NCI-H187 (cell line): ENCODE data around the gene KLRC2.
A peak's percentile ranks its signal among the peaks of the same experiment; 100 is the strongest.
"Not testable (repeated sequence)": the region's sequence is repeated elsewhere in the genome, so short reads cannot be mapped to it uniquely, and the experiment has no call there.

Experiments used
- DNase-seq, 2 experiments: peaks; one replicate each; lab custom pipeline; 2025; lab: John Stamatoyannopoulos, UW

KLRC2 gene

DNA sequence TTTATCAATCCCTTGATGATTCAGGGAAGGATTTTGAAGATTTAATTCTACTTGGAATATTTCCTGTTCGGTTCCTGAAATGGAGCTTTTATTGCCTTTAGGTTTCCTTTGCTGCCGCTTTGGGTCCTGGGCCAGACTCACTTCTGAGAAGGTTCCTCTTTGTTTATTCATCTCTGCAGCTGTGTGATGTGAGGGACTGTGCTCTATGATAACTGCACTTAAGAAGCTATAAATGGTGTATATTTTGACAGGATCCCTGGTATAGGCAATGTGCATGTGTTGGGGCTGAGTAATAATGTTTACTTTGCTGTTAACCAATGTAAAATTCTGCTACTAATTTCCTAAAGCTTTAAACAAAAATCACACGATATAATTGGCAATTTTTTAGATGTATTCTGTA, at the start of gene KLRC2:
KLRC2 (minus strand) TSS at position 195 of the 400 bp plus-strand sequence; CDS start at position 171, 24 bp downstream.
- DNase-seq, result not testable (repeated sequence)

DNA sequence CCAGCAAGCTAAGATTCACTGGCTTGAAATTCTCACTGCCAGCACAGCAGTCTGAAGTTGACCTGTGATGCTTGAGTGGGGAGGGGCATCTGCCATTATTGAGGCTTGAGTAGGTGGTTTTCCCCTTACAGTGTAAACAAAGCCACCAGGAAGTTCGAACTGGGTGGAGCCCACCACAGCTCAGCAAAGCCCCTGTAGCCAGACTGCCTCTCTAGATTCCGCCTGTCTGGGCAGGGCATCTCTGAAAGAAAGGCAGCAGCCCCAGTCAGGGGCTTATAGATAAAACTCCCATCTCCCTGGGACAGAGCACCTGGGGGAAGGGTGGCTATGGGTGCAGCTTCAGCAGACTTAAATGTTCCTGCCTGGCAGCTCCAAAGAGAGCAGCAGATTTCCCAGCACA, 46.1 kb upstream of the KLRC2 start:
- not testable (repeated sequence) for DNase-seq

DNA sequence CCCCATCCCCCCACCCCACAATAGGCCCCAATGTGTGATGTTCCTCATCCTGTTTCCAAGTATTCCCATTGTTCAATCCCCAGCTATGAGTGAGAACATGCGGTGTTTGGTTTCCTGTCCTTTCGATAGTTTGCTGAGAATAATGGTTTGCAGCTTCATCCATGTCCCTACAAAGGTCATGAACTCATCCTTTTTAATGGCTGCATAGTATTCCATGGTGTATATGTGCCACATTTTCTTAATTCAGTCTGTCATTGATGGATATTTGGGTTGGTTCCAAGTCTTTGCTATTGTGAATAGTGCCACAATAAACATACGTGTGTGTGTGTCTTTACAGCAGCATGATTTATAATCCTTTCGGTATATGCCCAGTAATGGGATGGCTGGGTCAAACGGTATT, 37.0 kb upstream of the KLRC2 start:
- DNase-seq, result not testable (repeated sequence)

DNA sequence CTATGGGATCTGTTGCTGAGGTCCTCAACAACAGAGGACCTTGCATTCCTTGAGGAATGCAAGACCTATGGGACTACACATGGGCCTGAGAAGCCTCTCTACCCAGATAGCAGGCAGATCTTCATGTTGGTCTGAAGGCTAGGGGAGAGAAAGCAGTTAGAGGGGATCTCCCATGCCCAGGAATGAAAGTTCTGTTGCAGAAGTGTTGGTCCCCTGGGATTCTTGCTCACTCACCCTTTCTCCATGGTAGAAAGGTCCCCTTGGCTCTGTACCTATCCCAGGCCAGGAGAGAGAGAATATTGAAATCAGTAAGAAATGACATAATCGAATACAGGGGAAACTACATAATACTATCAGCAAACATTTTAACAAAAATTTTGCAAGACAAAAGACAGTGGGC, 33.9 kb upstream of the KLRC2 start:
- no peak for DNase-seq

DNA sequence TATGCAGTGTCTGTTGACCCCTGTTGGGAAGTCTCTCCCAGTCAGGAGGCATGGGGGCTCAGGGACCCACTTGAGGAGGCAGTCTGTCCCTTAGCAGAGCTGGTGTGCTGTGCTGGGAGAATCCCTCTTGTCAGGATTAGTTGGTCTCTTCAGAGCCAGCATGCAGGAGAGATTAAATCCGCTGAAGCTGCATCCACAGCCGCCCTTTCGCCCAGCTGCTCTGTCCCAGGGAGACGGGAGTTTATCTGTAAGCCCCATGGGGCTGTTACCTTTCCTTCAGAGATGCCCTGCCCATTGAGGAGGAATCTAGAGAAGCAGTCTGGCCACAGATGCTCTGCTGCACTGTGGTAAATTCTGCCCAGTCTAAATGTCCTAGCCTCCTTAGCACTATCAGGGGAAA, 30.5 kb upstream of the KLRC2 start:
- no peak for DNase-seq

DNA sequence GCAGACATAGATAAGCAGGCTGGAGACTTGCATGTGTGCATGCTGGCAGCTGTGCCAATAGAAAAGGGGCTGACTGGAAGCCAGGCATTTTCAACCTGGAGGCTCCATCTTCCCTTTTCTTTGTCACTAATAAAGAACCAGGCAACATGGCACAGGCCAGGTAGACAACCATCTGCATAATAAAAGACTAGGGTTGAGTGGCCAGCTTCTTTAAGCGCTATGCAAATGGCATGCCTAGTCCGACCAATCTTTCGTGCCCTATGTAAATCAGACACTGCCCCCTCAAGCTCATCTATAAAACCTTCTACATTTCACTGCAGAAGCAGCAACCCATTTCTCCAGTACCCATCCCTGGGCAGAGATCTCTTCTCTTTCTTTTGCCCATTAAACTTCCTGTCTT, 21.9 kb upstream of the KLRC2 start:
- DNase-seq, result no peak

DNA sequence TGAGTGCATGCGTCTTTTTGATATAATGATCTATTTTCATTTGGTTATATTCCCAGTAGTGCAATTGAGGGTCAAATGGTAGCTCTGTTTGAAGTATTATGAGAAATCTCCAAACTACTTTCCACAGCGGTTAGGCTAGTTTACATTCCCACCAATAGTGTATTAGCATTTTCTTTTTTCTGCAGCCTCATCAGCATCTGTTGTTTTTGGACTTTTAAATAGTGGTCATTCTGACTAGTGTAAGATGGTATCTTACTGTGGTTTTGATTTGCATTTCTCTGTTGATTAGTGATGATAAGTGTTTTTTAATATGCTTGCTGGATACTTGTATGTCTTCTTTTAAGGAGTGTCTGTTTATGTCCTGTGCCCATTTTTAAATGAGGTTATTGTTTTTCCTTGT, 21.0 kb upstream of the KLRC2 start:
- no peak for DNase-seq

DNA sequence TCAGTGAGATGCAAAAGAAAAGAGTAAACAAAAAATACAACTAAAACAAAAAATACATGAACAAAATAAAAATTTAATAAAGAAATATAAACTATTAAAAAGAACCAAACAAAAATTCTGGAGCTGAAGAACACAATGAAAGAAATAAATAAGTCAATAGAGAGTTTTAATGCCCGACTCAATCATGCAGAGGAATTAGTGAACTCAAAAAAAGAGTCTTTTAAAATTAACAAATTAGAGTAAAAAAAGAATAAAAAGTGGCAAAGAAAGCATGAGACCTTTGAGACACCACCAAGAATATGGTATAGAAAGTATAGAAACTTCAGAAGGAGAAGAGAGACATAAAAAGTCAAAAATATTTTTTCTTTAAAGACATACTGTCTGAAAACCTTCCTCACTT, 20.0 kb upstream of the KLRC2 start:
- no peak for DNase-seq

DNA sequence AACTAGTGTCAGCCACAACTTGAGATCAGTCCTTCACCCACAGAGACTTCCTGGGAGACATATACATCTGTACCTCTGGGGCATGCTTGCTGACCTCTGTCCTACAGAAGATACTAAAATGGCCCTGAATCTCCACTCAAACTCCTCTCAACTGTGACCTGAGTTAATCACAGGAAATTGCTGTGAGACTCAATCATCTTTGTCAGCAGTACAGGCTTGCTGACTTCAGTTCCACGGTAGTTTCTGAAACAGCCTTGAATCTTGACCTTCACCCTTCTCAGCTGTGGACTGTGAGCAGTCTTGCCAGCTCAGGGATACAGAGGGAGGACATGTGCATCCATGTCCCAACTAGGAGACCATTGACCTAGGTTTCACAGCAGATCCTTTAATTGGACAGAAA, 18.7 kb upstream of the KLRC2 start:
- DNase-seq, result no peak

DNA sequence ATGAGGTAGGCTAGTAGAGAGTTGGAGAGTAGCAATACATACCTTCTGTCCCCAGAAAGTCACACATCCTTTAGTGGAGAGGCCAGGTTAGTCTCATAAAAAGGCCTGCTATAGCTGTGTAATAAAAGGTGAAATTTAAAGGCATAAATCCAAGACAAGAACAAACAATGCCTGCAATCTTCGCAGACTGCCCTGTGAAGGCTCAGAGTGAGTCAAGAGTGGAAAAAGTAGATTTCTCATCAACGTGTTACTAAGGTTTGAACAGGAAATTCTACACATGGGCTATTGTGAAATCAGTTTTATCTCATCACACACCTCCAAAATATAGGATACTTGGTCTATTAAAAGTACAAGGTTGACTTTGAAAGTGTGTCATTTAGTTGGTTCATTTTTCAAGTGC, 17.3 kb upstream of the KLRC2 start, which contains the start of gene KLRC1:
KLRC1 (minus strand) TSS at position 222 of the 400 bp plus-strand sequence. CDS start 2,221 bp downstream, outside the sequence.
- DNase-seq, result no peak

DNA sequence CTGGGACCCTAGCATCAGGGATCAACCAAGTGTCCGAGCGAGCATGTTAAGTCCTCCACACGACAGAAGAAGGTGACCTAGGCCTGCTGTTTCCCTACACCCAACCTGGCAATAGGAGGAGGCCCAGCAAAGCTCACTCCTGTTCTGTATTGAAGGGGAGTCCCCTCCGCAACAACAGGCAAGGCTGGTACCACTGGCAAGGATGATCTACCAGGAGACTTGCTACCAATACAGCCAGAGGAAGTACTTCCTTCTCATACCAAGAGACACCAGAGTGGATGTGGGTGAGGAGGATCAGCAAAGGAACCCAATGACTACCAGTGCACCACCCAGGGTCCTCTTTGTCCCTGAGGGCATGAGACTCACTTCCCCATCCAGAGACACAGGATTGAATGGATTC, 12.4 kb upstream of the KLRC2 start:
- DNase-seq, result no peak

DNA sequence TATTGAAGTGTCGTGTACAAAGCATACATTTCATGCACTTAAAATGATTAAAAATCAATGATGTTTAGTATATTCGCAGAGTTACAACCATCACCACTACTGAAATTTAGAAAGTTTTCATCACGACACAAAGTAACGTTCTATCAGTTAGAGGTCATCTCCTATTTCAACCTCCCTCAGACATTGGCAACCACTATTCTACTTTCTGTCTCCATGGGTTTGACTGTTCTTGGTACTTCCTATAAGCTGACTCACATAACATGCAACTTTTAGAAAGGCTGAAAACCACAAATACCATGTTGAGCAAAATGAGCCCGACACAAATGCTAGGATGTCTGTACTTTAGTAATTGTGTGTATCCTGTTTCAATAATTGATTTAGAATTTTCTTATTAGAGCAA, 10.2 kb upstream of the KLRC2 start:
- DNase-seq, result not testable (repeated sequence)

DNA sequence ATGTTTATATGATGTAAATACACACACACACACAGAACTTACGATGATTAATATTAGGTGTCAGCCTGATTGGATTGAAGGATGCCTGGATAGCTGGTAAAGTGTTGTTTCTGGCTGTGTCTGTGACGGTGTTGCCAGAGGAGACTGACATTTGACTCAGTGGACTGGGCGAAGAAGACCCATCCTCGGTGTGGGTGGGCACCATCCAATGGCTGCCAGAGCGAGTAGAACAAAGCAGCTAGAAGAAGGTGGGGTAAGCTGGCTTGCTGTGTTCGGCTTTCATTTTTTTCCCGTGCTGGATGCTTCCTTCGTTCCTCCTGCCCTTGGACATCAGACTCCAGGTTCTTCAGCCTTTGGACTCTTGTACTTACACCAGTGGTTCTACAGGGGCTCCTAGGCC, 5.3 kb upstream of the KLRC2 start:
- DNase-seq, result not testable (repeated sequence)

DNA sequence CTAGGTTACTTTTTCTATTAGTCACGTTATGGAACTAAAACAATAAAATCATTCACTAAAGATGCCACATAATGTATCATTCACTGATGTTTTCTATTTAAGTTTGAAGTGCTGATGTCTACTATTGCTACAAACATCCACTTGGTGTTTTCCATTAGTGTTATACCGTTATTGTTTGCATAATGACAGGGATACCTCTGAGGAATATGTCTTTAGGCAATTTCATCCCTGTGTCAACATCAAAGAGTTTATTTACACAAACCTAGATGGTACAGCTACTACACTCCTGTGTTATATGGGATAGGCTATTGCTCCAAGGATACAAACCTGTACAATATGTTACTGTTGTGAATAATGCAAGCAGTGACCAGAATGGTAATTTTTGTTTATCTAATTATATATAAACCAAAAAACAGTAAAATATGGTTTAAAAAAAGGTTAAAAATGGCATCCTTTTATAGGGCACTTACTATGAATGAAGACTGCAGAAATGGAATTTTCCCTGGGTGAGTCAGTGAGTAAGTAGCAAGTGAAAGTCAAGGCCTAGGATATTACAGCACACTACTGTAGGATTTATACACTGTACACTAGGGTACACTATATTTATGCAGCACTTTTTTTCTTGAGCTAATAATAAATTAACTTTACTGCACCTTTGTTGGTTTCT, 3.9 kb upstream of the KLRC2 start:
- DNase-seq, result not testable (repeated sequence)

DNA sequence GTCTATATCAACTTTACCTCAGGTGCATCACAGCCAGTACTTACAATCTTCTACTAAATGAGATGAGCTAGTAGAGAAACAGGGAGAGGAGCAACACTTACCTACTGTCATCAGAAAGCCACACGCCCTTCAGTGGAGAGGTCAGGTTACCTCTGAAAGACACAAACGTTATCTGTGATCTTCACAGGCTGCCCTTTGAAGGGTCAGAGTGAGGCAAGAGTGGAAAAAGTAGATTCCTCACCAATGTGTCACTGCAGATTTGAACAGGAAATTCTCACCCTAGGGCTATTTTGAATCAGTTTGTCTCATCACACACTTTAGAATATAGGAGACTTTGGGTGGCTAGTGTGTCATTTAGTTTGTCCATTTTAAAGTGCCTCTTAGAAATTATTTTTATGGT, 1.8 kb upstream of the KLRC2 start:
- not testable (repeated sequence) for DNase-seq

DNA sequence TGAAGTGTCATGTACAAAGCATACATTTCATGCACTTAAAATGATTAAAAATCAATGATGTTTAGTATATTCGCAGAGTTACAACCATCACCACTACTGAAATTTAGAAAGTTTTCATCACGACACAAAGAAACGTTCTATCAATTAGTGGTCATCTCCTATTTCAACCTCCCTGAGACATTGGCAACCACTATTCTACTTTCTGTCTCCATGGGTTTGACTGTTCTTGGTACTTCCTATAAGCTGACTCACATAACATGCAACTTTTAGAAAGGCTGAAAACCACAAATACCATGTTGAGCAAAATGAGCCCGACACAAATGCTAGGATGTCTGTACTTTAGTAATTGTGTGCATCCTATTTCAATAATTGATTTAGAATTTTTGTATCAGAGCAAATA, 5.2 kb downstream of the KLRC2 start:
- DNase-seq, result not testable (repeated sequence)

DNA sequence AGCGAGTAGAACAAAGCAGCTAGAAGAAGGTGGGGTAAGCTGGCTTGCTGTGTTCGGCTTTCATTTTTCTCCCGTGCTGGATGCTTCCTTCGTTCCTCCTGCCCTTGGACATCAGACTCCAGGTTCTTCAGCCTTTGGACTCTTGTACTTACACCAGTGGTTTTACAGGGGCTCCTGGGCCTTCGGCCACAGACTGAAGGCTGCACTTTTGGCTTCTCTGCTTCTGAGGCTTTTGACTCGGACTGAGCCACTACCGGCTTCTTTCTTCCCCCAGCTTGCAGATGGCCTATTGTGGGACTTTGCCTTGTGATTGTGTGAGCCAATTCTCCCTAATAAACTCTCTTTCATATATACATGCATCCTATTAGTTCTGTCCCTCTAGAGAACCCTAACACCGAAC, 9.9 kb downstream of the KLRC2 start:
- not testable (repeated sequence) for DNase-seq

DNA sequence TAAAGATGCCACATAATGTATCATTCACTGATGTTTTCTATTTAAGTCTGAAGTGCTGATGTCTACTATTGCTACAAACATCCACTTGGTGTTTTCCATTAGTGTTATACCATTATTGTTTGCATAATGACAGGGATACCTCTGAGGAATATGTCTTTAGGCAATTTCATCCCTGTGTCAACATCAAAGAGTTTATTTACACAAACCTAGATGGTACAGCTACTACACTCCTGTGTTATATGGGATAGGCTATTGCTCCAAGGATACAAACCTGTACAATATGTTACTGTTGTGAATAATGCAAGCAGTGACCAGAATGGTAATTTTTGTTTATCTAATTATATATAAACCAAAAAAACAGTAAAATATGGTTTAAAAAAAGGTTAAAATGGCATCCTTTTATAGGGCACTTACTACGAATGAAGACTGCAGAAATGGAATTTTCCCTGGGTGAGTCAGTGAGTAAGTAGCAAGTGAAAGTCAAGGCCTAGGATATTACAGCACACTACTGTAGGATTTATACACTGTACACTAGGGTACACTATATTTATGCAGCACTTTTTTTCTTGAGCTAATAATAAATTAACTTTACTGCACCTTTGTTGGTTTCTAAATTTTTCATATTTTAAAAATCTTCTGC, 11.4 kb downstream of the KLRC2 start:
- not testable (repeated sequence) for DNase-seq

DNA sequence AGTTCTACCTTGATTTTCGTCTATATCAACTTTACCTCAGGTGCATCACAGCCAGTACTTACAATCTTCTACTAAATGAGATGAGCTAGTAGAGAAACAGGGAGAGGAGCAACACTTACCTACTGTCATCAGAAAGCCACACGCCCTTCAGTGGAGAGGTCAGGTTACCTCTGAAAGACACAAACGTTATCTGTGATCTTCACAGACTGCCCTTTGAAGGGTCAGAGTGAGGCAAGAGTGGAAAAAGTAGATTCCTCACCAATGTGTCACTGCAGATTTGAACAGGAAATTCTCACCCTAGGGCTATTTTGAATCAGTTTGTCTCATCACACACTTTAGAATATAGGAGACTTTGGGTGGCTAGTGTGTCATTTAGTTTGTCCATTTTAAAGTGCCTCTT, 13.7 kb downstream of the KLRC2 start:
- DNase-seq, result not testable (repeated sequence)

DNA sequence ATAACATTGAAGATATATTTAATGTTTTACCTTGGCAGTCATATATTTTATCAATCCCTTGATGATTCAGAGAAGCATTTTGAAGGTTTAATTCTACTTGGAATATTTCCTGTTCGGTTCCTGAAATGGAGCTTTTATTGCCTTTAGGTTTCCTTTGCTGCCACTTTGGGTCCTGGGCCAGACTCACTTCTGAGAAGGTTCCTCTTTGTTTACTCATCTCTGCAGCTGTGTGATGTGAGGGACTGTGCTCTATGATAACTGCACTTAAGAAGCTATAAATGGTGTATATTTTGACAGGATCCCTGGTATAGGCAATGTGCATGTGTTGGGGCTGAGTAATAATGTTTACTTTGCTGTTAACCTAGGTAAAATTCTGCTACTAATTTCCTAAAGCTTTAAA, 15.5 kb downstream of the KLRC2 start, which contains the start of gene KLRC3:
KLRC3 (minus strand) TSS at position 262 of the 400 bp plus-strand sequence; CDS start at position 217, 45 bp downstream.
- not testable (repeated sequence) for DNase-seq

DNA sequence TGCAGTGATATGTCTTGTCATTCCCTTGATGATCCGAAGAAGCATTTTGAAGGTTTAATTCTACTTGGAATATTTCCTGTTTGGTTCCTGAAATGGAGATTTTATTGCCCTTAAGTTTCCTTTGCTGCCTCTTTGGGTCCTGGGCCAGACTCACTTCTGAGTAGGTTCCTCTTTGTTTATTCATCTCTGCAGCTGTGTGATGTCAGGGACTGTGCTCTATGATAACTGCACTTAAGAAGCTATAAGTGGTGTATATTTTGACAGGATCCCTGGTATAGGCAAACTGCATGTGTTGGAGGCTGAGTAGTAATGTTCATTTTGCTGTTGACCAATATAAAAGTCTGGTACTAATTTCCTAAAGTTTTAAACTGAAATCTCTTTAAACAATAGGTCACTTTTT, 26.4 kb downstream of the KLRC2 start, which contains the start of gene KLRC4:
KLRC4 (minus strand) TSS at position 366 of the 400 bp plus-strand sequence; CDS start at position 184, 182 bp downstream.
- DNase-seq, result peak; percentile 3 to 31

DNA sequence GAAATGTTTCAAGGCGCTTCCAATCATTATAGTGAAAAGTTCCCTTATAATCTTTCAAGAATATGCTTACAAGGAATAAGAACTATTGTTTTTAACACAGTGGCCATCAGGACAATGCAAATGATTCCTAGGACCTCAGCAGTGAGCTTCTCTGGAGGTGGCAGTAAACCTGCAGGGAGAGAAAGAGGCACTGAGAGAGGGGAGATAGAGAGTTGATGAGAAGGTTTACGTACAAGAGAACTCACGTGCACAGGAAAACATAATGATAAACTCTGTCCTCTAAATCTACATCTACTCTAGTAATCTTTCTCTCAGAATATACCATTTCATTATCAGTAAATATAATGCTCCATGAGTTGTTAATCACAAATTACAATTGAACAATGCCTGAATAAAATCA, 27.0 kb downstream of the KLRC2 start:
- DNase-seq, result no peak

DNA sequence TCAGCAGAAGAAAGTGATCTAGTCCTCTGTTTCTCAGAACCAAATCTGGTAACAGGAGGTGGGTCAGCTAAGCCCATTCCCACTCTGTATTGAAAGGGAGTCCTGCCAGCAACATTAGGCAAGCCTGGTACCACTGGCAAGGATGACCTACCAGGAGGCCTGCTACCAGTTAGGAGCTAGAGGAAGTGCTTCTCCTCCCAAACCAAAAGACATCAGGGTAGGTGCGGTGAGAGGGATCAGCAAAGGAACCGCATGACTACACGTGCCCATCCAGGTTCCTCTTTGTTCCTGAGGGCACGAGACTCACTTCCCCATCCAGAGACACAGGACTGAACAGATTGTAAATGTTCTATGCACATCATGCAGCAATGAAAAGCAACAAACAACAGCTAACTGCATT, 29.1 kb downstream of the KLRC2 start:
- no peak for DNase-seq
